Activated T-cell treated with anti-CD3 and anti-CD28 coated beads, Interleukin-2, amount 50 U/mL, for 48 hours (primary cell): Measurements from ENCODE around the gene ZCCHC9.
"Not testable (repeated sequence)": the region's sequence is repeated elsewhere in the genome, so short reads cannot be mapped to it uniquely, and the experiment has no call there.

Source experiments
- DNase-seq, 2 experiments: peaks; one replicate each; pipeline ENCODE4 v3.0.0-alpha.2; 2020

The ZCCHC9 gene, protein sequence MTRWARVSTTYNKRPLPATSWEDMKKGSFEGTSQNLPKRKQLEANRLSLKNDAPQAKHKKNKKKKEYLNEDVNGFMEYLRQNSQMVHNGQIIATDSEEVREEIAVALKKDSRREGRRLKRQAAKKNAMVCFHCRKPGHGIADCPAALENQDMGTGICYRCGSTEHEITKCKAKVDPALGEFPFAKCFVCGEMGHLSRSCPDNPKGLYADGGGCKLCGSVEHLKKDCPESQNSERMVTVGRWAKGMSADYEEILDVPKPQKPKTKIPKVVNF

GRCh38 chr5:81301271-81302015 is at the start of gene ZCCHC9:
Gene ZCCHC9, plus strand, starts transcription at chr5:81301587. Its CDS starts 3,171 bp downstream, at chr5:81304758.
- peak; percentile 91 to 94 for DNase-seq

DNA sequence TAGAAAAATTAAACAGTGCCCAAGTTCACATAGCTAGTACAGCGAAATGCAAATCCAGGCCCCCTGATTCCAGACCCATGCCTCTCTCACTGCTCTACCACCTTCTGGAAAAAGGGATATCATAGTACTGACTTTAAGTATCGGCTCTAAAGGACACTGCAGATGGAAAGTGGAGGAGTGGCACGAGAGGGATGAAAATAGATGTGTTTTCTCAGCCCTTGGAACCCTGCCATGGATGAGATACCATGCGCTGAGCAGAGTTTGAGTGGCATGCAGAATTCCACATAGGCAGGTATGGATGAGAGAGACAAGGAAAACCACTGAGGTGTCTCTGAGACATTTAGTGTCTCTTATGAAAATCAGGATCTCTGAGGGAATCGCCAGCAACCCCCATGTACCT is 49.5 kb upstream of the ZCCHC9 start:
- no peak for DNase-seq

- DNase-seq: no peak
Measured at GRCh38 chr5:81252904-81253303, 48.5 kb upstream of the ZCCHC9 start.

DNA sequence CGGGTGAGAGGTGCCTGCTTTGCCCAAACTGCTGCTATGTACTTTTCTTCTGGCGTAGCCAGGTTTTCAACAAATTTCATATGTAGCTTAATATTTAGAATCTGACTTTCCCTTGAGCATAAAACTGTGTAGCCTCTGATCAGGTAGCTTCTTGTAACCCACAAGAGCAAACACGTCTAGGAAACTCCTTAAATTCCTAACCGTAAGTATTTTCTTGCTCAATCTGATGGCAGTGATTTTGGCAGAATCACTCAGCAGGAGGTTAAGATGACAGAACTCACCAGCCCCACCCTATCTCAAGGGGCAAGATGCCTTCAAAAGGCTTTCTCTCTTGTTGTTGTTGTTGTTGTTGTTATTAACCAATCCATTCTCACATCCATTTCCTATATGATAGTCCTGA is 47.5 kb upstream of the ZCCHC9 start:
- DNase-seq: no peak

- no peak for DNase-seq
Measured at GRCh38 chr5:81254886-81255559, 46.4 kb upstream of the ZCCHC9 start.

GRCh38 chr5:81256766-81257165 is 44.6 kb upstream of the ZCCHC9 start:
- DNase-seq: no peak

GRCh38 chr5:81262796-81263195 is 38.6 kb upstream of the ZCCHC9 start:
- not testable (repeated sequence) for DNase-seq

DNA sequence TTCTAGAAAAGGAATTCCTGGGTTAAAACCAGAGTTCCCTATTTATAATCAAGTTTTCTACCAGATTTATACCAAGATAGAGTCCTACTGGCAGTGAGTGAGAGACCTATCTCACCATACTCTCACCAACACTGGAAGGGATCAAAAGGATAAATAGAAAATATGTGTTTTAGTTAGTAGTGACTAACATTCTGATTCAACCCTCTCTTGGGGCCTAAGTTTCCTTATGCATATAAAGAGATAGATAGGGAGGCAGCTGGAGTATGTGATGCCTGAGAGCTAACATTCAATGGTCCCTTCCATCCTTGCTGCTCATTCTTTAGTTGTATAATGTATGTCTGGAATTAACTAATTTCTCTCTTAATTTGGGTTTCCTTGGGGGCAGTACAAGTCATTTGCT is 36.3 kb upstream of the ZCCHC9 start:
- DNase-seq: no peak

- no peak for DNase-seq
Measured at GRCh38 chr5:81268521-81269196, 32.7 kb upstream of the ZCCHC9 start.

GRCh38 chr5:81269751-81270393 is 31.5 kb upstream of the ZCCHC9 start:
- DNase-seq: no peak

- not testable (repeated sequence) for DNase-seq
Measured at GRCh38 chr5:81270394-81271027, 30.9 kb upstream of the ZCCHC9 start.

GRCh38 chr5:81283976-81284375 is 17.4 kb upstream of the ZCCHC9 start:
- DNase-seq: no peak

- no peak for DNase-seq
Measured at GRCh38 chr5:81286059-81286617, 15.2 kb upstream of the ZCCHC9 start.

- DNase-seq: no peak
Measured at GRCh38 chr5:81288021-81288433, 13.4 kb upstream of the ZCCHC9 start.

- no peak for DNase-seq
Measured at GRCh38 chr5:81290146-81290545, 11.2 kb upstream of the ZCCHC9 start.

- no peak for DNase-seq
Measured at GRCh38 chr5:81292130-81292529, 9.3 kb upstream of the ZCCHC9 start.

- DNase-seq: not testable (repeated sequence)
Measured at GRCh38 chr5:81294021-81294420, 7.4 kb upstream of the ZCCHC9 start.

- no peak for DNase-seq
Measured at GRCh38 chr5:81297531-81297930, 3.9 kb upstream of the ZCCHC9 start.

GRCh38 chr5:81300921-81301270 is 491 bp upstream of the ZCCHC9 start:
- no peak for DNase-seq

GRCh38 chr5:81302596-81302995 is 1.2 kb downstream of the ZCCHC9 start:
- no peak for DNase-seq

DNA sequence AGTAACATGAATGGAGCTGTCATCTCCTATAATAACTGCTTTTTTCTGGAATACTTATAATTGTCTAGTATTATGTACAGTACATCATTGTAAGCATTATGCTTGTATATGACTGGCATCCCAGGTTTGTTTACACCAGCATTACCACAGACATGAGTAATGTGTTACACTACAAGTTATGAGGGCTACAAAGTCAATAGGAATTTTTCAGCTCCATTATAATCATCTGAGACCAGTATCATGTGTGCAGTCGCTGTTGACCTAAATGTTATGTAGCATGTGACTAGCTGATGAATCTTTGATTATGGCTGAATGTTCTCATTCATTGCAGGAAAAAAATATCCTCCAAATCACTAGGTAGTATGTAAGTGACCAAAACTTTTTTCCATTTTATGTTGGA is 2.2 kb downstream of the ZCCHC9 start:
- no peak for DNase-seq

DNA sequence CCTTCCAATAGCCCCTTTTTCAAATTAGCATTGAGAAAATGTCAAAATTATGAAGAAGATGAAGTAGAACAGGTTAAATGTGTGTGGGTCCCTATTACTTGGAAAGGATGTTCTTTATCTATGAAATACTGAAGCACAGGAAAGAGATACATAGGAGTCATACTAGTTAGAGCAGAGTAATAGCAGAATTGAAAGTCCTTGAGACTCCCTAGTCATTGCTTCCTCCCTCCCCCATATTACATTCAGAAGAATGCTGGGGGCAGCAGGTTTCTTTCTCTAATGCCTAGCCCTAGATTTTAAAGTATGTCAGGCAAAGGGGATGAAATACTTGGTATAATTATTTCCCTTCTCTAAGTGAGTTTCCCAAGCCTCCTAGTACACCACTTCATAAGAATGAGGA is 4.4 kb downstream of the ZCCHC9 start:
- no peak for DNase-seq
